Breast epithelium (tissue), 4 donors: Measurements from ENCODE around the gene PBRM1. TPM values are rescaled to one million over a fixed set of nuclear protein-coding genes. Genes with fewer than 3 reads are reported as not detected.
"Not testable (repeated sequence)": the region's sequence is repeated elsewhere in the genome, so short reads cannot be mapped to it uniquely, and the experiment has no call there.

Source experiments
- DNase-seq, 2 donors: peaks; one replicate each; pipeline ENCODE4 v3.0.0-alpha.2; 2019; ENCODE audit warnings: low spot score in 2 of 2
- H3K27ac ChIP-seq, 2 donors: fragments of 200-600 bp; sonication (generic) in 1 of 2; one replicate each; pipeline ENCODE4 v1.5.1; 2016 to 2019; ENCODE audit warnings: mild to moderate bottlenecking in 1 of 2
- H3K27me3 ChIP-seq, 2 donors: fragments of 200-600 bp; sonication (generic) in 1 of 2; one replicate each; pipeline versions ENCODE4 v1.5.1 to v1.6.0; 2017 to 2019; ENCODE audit warnings: control low read depth in 1 of 2, mild to moderate bottlenecking in 1 of 2
- H3K36me3 ChIP-seq: fragments of 200-600 bp; one replicate; pipeline ENCODE4 v1.5.1; 2019
- H3K4me1 ChIP-seq, 2 donors: fragments of 200-600 bp; sonication (generic); one replicate each; pipeline ENCODE4 v1.5.1; 2016 to 2019; ENCODE audit warnings: control low read depth in 1 of 2
- H3K4me3 ChIP-seq, 3 donors: fragments of 200-600 bp; sonication (generic); 1 replicate in 2 of 3; 2 replicates in 1 of 3; pipeline ENCODE4 v1.5.1; 2016 to 2019; ENCODE audit warnings: mild to moderate bottlenecking in 3 of 3, moderate library complexity in 2 of 3
- H3K9me3 ChIP-seq, 2 donors: fragments of 200-600 bp; sonication (generic) in 1 of 2; one replicate each; pipeline ENCODE4 v1.5.1; 2016 to 2019; ENCODE audit warnings: control low read depth in 1 of 2
- POLR2A ChIP-seq: fragments of 450-650 bp; IDR thresholded peaks from one replicate; pipeline ENCODE4 v1.6.1; 2016; ENCODE audit warnings: antibody characterized with exemption, mild to moderate bottlenecking, moderate library complexity
- POLR2AphosphoS5 ChIP-seq, 3 donors: sonication (generic); formaldehyde crosslinking; IDR thresholded peaks; one replicate each; pipeline ENCODE4 v1.6.1; 2017; ENCODE audit warnings: antibody characterized with exemption in 3 of 3
- intact Hi-C: fragments of 100-400 bp; cut with DNase I; formaldehyde crosslinking; loops from one replicate; pipeline ENCODE4 v1.15.1; 2023; ENCODE audit warnings: low total_unique reads
- total RNA-seq, 3 donors: library from RNA; depleted of rRNA; stranded (reverse); fragments of >200 nt; gene quantifications; one replicate each; pipeline ENCODE4 v1.1.0, GENCODE V29; 2016
- TF ChIP-seq, protein P1 (sequence below), 3 donors: fragments of 450-650 bp; IDR thresholded peaks; one replicate each; pipeline ENCODE4 v1.5.1; 2016 to 2017; ENCODE audit warnings: antibody characterized with exemption in 3 of 3, mild to moderate bottlenecking in 3 of 3, moderate library complexity in 3 of 3

The PBRM1 gene
- total RNA-seq, result 10 to 100 TPM; 81.0 to 98.7 (median 98.6) TPM

GRCh38 chr3:52685709-52686691 is at the start of gene PBRM1, which contains the start of gene GNL3:
TSS of gene PBRM1 (minus strand) at chr3:52685913.
TSS of gene GNL3 (plus strand) at chr3:52686032. CDS start at chr3:52686093, 61 bp downstream.
- DNase-seq, result peak; percentile 92
- intact Hi-C loops, result no loop called here

DNA sequence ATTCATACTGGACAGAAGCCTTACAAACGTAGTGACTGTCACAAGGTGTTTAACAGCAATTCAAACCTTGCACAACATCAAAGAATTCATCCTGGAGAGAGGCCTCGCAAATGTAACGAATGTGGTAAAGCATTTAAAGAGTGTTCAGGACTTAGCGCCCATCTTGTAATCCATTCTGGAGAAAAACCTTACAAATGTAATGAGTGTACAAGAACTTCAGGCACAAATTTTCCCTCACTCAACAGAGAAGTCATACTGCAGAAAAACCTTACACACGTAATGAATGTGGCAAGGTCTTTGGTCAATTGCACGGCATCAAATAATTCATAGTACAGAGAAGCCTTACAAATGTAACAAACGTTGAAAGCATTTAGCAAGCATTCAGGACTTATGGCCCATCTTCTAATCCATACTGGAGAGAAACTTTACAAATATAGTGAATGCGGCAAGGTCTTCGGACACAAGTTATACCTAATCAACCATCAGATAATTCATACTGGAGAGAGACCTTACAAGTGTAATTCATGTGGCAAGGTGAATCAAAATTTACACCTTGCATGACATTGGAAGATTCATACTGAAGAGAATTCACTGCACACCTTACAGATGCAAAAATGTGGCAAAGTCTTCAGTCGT is 47.7 kb upstream of the PBRM1 start:
- TF ChIP-seq POLR2AphosphoS5 (IDR thresholded peaks at IDR 0.05), result no peak
- TF ChIP-seq, protein P1, sequence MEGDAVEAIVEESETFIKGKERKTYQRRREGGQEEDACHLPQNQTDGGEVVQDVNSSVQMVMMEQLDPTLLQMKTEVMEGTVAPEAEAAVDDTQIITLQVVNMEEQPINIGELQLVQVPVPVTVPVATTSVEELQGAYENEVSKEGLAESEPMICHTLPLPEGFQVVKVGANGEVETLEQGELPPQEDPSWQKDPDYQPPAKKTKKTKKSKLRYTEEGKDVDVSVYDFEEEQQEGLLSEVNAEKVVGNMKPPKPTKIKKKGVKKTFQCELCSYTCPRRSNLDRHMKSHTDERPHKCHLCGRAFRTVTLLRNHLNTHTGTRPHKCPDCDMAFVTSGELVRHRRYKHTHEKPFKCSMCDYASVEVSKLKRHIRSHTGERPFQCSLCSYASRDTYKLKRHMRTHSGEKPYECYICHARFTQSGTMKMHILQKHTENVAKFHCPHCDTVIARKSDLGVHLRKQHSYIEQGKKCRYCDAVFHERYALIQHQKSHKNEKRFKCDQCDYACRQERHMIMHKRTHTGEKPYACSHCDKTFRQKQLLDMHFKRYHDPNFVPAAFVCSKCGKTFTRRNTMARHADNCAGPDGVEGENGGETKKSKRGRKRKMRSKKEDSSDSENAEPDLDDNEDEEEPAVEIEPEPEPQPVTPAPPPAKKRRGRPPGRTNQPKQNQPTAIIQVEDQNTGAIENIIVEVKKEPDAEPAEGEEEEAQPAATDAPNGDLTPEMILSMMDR (IDR thresholded peaks at IDR 0.05), result no peak
- TF ChIP-seq POLR2A, result no peak
- Histone ChIP-seq H3K4me1 (no peaks in the 10 kb centered on the region), H3K27me3 (no peaks in the 10 kb centered on the region), H3K36me3 (peaks cover 9% of the 10 kb centered on the region), H3K4me3 (no peak overlapping the region), H3K9me3 (no peaks in the 10 kb centered on the region), H3K27ac (no peak overlapping the region)
- intact Hi-C loops, result no loop called here
- DNase-seq, result no peak

More at GRCh38 chr3:52685709-52686691, at the start of gene PBRM1, which contains the start of gene GNL3:
- Histone ChIP-seq H3K9me3 (no peaks in the 10 kb centered on the region), H3K4me3 (peak within 1 kb of the TSS; percentile 62 to 81 (median 77)), H3K4me1 (peaks cover 0 to 18% of the 10 kb centered on the region in 2 donors), H3K36me3 (no peaks in the 10 kb centered on the region), H3K27ac (peak within 1 kb of the TSS; percentile 97 to 98), H3K27me3 (no peaks in the 10 kb centered on the region)
- TF ChIP-seq, protein P1 (IDR thresholded peaks at IDR 0.05), result peak in 1 of 3 donors; percentile 6
- TF ChIP-seq POLR2A, result peak; percentile 89
- TF ChIP-seq POLR2AphosphoS5 (IDR thresholded peaks at IDR 0.05), result peak; percentile 93 to 97 (median 94)

DNA sequence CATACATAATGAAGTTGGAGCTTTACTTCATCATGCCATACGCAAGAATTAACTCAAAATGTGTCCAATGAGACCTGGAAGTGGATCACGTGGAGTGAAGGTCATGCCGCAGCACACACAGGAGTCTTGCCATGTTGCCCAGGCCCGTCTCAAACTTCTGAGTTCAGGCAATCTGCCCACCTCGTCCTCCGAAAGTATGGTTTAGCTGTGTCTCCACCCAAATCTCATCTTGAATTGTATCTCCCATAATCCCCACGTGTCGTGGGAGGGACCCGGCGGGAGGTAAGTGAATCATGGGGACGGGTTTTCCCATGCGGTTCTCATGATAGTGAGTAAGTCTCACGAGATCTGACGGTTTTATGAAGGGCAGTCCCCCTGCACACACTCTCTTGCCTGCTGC is 45.9 kb upstream of the PBRM1 start:
- Histone ChIP-seq H3K36me3 (peaks cover 9% of the 10 kb centered on the region), H3K4me3 (no peak overlapping the region), H3K27me3 (no peaks in the 10 kb centered on the region), H3K4me1 (no peaks in the 10 kb centered on the region), H3K9me3 (no peaks in the 10 kb centered on the region), H3K27ac (no peak overlapping the region)
- intact Hi-C loops, result no loop called here
- DNase-seq, result no peak
- TF ChIP-seq POLR2A (no peak), POLR2AphosphoS5 (IDR thresholded peaks at IDR 0.05) (no peak)
- TF ChIP-seq, protein P1 (IDR thresholded peaks at IDR 0.05), result no peak

DNA sequence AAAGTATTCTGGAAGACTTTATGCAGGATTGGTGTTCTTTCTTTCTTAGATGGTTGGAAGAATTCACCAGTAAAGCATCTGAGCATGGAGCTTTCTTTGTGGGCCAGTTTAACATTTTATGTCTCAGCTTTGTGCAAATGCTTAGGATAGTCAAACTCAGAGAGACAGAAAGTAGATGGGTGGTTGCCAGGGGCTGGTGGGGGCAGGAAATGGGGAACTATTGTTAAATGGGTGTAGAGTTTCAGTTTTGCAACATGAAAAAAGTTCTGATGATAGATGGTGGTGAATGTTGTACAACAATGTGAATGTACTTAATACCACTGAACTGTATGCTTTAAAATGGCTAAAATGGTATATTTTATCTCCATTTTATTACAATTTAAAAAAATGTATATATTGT is 45.0 kb upstream of the PBRM1 start:
- intact Hi-C loops, result no loop called here
- H3K36me3 ChIP-seq, result peaks cover 9% of the 10 kb centered on the region

DNA sequence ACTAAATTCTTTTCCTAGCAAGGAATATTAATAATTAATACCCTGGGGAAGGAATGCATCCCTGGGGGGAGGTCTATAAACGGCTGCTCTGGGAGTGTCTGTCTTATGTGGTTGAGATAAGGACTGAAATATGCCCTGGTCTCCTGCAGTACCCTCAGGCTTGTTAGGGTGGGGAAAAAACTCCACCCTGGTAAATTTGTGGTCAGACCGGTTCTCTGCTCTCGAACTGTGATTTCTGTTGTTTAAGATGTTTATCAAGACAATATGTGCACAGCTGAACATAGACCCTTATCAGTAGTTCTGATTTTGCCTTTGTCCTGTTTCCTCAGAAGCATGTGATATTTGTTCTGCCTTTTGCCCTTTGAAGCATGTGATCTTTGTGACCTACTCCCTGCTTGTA is 43.0 kb upstream of the PBRM1 start:
- H3K4me1 ChIP-seq, H3K4me3 ChIP-seq, H3K27me3 ChIP-seq, H3K36me3 ChIP-seq, DNase-seq, H3K27ac ChIP-seq, H3K9me3 ChIP-seq, intact Hi-C loops: not testable (repeated sequence)

More for the DNA sequence above, 45.0 kb upstream of the PBRM1 start:
- Histone ChIP-seq H3K27me3 (no peaks in the 10 kb centered on the region), H3K4me1 (no peaks in the 10 kb centered on the region), H3K27ac (no peak overlapping the region), H3K4me3 (no peak overlapping the region), H3K9me3 (no peaks in the 10 kb centered on the region)
- DNase-seq, result no peak
- TF ChIP-seq, protein P1 (IDR thresholded peaks at IDR 0.05), result no peak
- TF ChIP-seq POLR2AphosphoS5 (IDR thresholded peaks at IDR 0.05) (no peak), POLR2A (no peak)
